ENCODE measurements around the gene AFG1L.
"Not testable (repeated sequence)": the region's sequence is repeated elsewhere in the genome, so short reads cannot be mapped to it uniquely, and the experiment has no call there.

The AFG1L gene

GRCh38 chr6:108419474-108419873, 124.6 kb downstream of the AFG1L start:
- DNase-seq = no peak

GRCh38 chr6:108419934-108420609, 125.2 kb downstream of the AFG1L start:
- DNase-seq = no peak

- DNase-seq = no peak
Measured at GRCh38 chr6:108421366-108421765, 126.5 kb downstream of the AFG1L start.

- no peak for DNase-seq
Measured at GRCh38 chr6:108423982-108424705, 129.3 kb downstream of the AFG1L start.

GRCh38 chr6:108425428-108425827, 130.6 kb downstream of the AFG1L start:
- no peak for DNase-seq

GRCh38 chr6:108432143-108432542, 137.3 kb downstream of the AFG1L start:
- no peak for DNase-seq

GRCh38 chr6:108432792-108433191, 137.9 kb downstream of the AFG1L start:
- no peak for DNase-seq

GRCh38 chr6:108434222-108434621, 139.4 kb downstream of the AFG1L start:
- DNase-seq = no peak

GRCh38 chr6:108435391-108435790, 140.5 kb downstream of the AFG1L start:
- no peak for DNase-seq

- DNase-seq = no peak
Measured at GRCh38 chr6:108436771-108437170, 141.9 kb downstream of the AFG1L start.

GRCh38 chr6:108437821-108438220, 143.0 kb downstream of the AFG1L start:
- DNase-seq = no peak

GRCh38 chr6:108438918-108439317, 144.1 kb downstream of the AFG1L start:
- no peak for DNase-seq

- no peak for DNase-seq
Measured at GRCh38 chr6:108441141-108441540, 146.3 kb downstream of the AFG1L start.

- no peak for DNase-seq
Measured at GRCh38 chr6:108442770-108443520, 148.1 kb downstream of the AFG1L start.

- no peak for DNase-seq
Measured at GRCh38 chr6:108446629-108447150, 151.8 kb downstream of the AFG1L start.

GRCh38 chr6:108448481-108448880, 153.6 kb downstream of the AFG1L start:
- DNase-seq = no peak

- DNase-seq = not testable (repeated sequence)
Measured at GRCh38 chr6:108449717-108450116, 154.9 kb downstream of the AFG1L start.

- no peak for DNase-seq
Measured at GRCh38 chr6:108451816-108452215, 157.0 kb downstream of the AFG1L start.

GRCh38 chr6:108452711-108453195, 157.9 kb downstream of the AFG1L start:
- no peak for DNase-seq

- no peak for DNase-seq
Measured at GRCh38 chr6:108453601-108454185, 158.8 kb downstream of the AFG1L start.

GRCh38 chr6:108454356-108454755, 159.5 kb downstream of the AFG1L start:
- DNase-seq = no peak

GRCh38 chr6:108455688-108456087, 160.8 kb downstream of the AFG1L start:
- no peak for DNase-seq

- DNase-seq = no peak
Measured at GRCh38 chr6:108463784-108464183, 168.9 kb downstream of the AFG1L start.

Data from cerebellar nuclear complex (tissue), 1 donor.